IMR-90 (cell line): ENCODE measurements around the gene NFKB1. TPM values are rescaled to one million over a fixed set of nuclear protein-coding genes. Genes with fewer than 3 reads are reported as not detected.

Source experiments
- ATAC-seq: fragments of 200-7000 bp; cut with Tn5 transposase; 2 replicates; pipeline ENCODE4 v1.9.1; 2020; ENCODE audit warnings: low read depth, mild to moderate bottlenecking, moderate library complexity
- BruUV-seq: library from RNA; stranded (reverse); fragments of 400-500 nt; replicated peaks from 2 replicates; lab custom pipeline; 2021; lab: Mats Ljungman, UMichigan
- CTCF ChIA-PET: fragments of 300-600 bp; formaldehyde crosslinking; extraction: SDS; loops from one replicate; lab custom pipeline; 2021; ENCODE audit warnings: antibody characterized with exemption; lab: Yijun Ruan, JAX
- POLR2A ChIA-PET: fragments of 300-600 bp; sonication (Branson Sonifier 250); formaldehyde crosslinking; loops from one replicate; lab custom pipeline; 2022; ENCODE audit warnings: antibody characterized with exemption; ENCODE audit not compliant: unreplicated experiment; lab: Charles Lee
- DNase-seq: peaks from one replicate; pipeline ENCODE4 v3.0.0; 2013
- H2AFZ ChIP-seq: replicated peaks from 2 replicates; pipeline ENCODE3; 2013; ENCODE audit warnings: low read length, mild to moderate bottlenecking; ENCODE audit not compliant: poor library complexity
- H2AK5ac ChIP-seq: 2 replicates; pipeline ENCODE4 v1.6.1; 2013; ENCODE audit warnings: low read depth, low read length, inconsistent platforms
- H2AK9ac ChIP-seq: replicated peaks from 2 replicates; pipeline ENCODE3; 2013; ENCODE audit warnings: mild to moderate bottlenecking, low read depth, low read length, moderate library complexity; ENCODE audit not compliant: poor library complexity
- H2BK120ac ChIP-seq: 2 replicates; pipeline ENCODE4 v1.6.1; 2013; ENCODE audit warnings: low read depth, low read length, inconsistent platforms
- H2BK15ac ChIP-seq: 3 replicates; pipeline ENCODE4 v1.6.1; 2013; ENCODE audit warnings: low read depth, low read length, inconsistent platforms
- H2BK20ac ChIP-seq: 2 replicates; pipeline ENCODE4 v1.6.1; 2013; ENCODE audit warnings: low read depth, mild to moderate bottlenecking, inconsistent platforms, low read length, moderate library complexity
- H2BK5ac ChIP-seq: 2 replicates; pipeline ENCODE4 v1.6.1; 2013; ENCODE audit warnings: mild to moderate bottlenecking, low read depth, low read length, inconsistent platforms; ENCODE audit not compliant: poor library complexity, severe bottlenecking
- H3K14ac ChIP-seq: replicated peaks from 2 replicates; pipeline ENCODE4 v1.6.1; 2013; ENCODE audit warnings: low read depth, low read length, inconsistent platforms
- H3K18ac ChIP-seq: 2 replicates; pipeline ENCODE4 v1.6.1; 2013; ENCODE audit warnings: low read depth, low read length, control low read depth
- H3K23ac ChIP-seq: 2 replicates; pipeline ENCODE4 v1.6.1; 2013; ENCODE audit warnings: low read depth, low read length, inconsistent platforms
- H3K27ac ChIP-seq: 2 replicates; pipeline ENCODE4 v1.5.1; 2013; ENCODE audit warnings: mild to moderate bottlenecking, control low read depth, low read length; ENCODE audit not compliant: insufficient read depth
- H3K27me3 ChIP-seq: 2 replicates; pipeline ENCODE4 v1.6.1; 2013; ENCODE audit warnings: low read length; ENCODE audit not compliant: control insufficient read depth, insufficient read depth
- H3K36me3 ChIP-seq: 2 replicates; pipeline ENCODE4 v1.6.1; 2013; ENCODE audit warnings: low read length, mixed read lengths; ENCODE audit not compliant: control insufficient read depth, insufficient read depth
- H3K4ac ChIP-seq: 2 replicates; pipeline ENCODE4 v1.6.1; 2013; ENCODE audit warnings: low read depth, low read length, inconsistent platforms
- H3K4me1 ChIP-seq: 2 replicates; pipeline ENCODE4 v1.6.1; 2013; ENCODE audit warnings: low read length, mixed read lengths; ENCODE audit not compliant: control insufficient read depth, insufficient read depth
- H3K4me2 ChIP-seq: 2 replicates; pipeline ENCODE4 v1.6.1; 2013; ENCODE audit warnings: low read depth, mild to moderate bottlenecking, control low read depth, low read length, moderate library complexity
- H3K4me3 ChIP-seq: 2 replicates; pipeline ENCODE4 v1.5.1; 2013; ENCODE audit warnings: low read depth, mild to moderate bottlenecking, control low read depth, low read length, moderate library complexity; ENCODE audit not compliant: insufficient read depth
- H3K56ac ChIP-seq: 2 replicates; pipeline ENCODE4 v1.6.1; 2013; ENCODE audit warnings: low read length, inconsistent platforms; ENCODE audit not compliant: insufficient read depth; ENCODE audit errors: extremely low read depth
- H3K79me1 ChIP-seq, 2 experiments: 2 replicates each; pipeline ENCODE4 v1.6.1; 2013; ENCODE audit warnings: low read length in 2 of 2, inconsistent platforms in 1 of 2, low read depth in 1 of 2
- H3K9ac ChIP-seq: 2 replicates; pipeline ENCODE4 v1.6.1; 2013; ENCODE audit warnings: low read depth, low read length, control low read depth
- H3K9me1 ChIP-seq: 2 replicates; pipeline ENCODE4 v1.6.1; 2013; ENCODE audit warnings: low read length, inconsistent platforms; ENCODE audit not compliant: insufficient read depth
- H3K9me3 ChIP-seq: 2 replicates; pipeline ENCODE4 v1.6.1; 2013; ENCODE audit warnings: low read length; ENCODE audit not compliant: control insufficient read depth, insufficient read depth
- H4K20me1 ChIP-seq: 2 replicates; pipeline ENCODE4 v1.6.1; 2013; ENCODE audit warnings: low read length, inconsistent platforms; ENCODE audit not compliant: insufficient read depth
- H4K5ac ChIP-seq: 2 replicates; pipeline ENCODE4 v1.6.1; 2013; ENCODE audit warnings: mild to moderate bottlenecking, low read depth, low read length, control low read depth
- H4K8ac ChIP-seq, 2 experiments: 2 replicates each; pipeline ENCODE4 v1.6.1; 2013; ENCODE audit warnings: low read depth in 2 of 2, low read length in 2 of 2, control low read depth in 1 of 2, inconsistent platforms in 1 of 2
- H4K91ac ChIP-seq: 2 replicates; pipeline ENCODE4 v1.6.1; 2013; ENCODE audit warnings: low read depth, low read length, inconsistent platforms; ENCODE audit not compliant: insufficient read depth
- BHLHE40 ChIP-seq: fragments of 150-350 bp; IDR thresholded peaks from 2 replicates; pipeline ENCODE4 v1.6.1; 2016; ENCODE audit warnings: mild to moderate bottlenecking, low read depth, low read length
- CEBPB ChIP-seq: IDR thresholded peaks from 2 replicates; pipeline ENCODE4 v1.6.1; 2012; ENCODE audit warnings: low read depth, low read length, improper control_type of control experiment
- CHD1 ChIP-seq: IDR thresholded peaks from 2 replicates; pipeline ENCODE4 v1.6.1; 2012; ENCODE audit warnings: low read depth, low read length, improper control_type of control experiment
- CTCF ChIP-seq: conservative IDR thresholded peaks from 2 replicates; pipeline ENCODE4 v1.5.1; 2012; ENCODE audit warnings: mild to moderate bottlenecking, low read depth, low read length, improper control_type of control experiment
- ELK1 ChIP-seq: fragments of 150-350 bp; IDR thresholded peaks from 2 replicates; pipeline ENCODE4 v1.6.1; 2016; ENCODE audit warnings: low read depth, mild to moderate bottlenecking, low read length, moderate library complexity, borderline replicate concordance
- FOS ChIP-seq: fragments of 150-350 bp; IDR thresholded peaks from 2 replicates; pipeline ENCODE4 v1.6.1; 2016; ENCODE audit warnings: low read depth, low read length
- MAFK ChIP-seq: IDR thresholded peaks from 2 replicates; pipeline ENCODE4 v1.6.1; 2012; ENCODE audit warnings: low read depth, low read length, improper control_type of control experiment
- MXI1 ChIP-seq: IDR thresholded peaks from 2 replicates; pipeline ENCODE4 v1.6.1; 2012; ENCODE audit warnings: low read depth, mild to moderate bottlenecking, low read length, moderate library complexity, borderline replicate concordance
- NFE2L2 ChIP-seq: fragments of 150-350 bp; IDR thresholded peaks from 2 replicates; pipeline ENCODE4 v1.6.1; 2016; ENCODE audit warnings: low read depth, mild to moderate bottlenecking, low read length
- POLR2A ChIP-seq: IDR thresholded peaks from 2 replicates; pipeline ENCODE4 v1.6.1; 2012; ENCODE audit warnings: mild to moderate bottlenecking, low read depth, low read length
- RAD21 ChIP-seq: IDR thresholded peaks from 2 replicates; pipeline ENCODE4 v1.6.1; 2012; ENCODE audit warnings: low read length, improper control_type of control experiment
- RCOR1 ChIP-seq: IDR thresholded peaks from 2 replicates; pipeline ENCODE4 v1.6.1; 2012; ENCODE audit warnings: mild to moderate bottlenecking, low read length, improper control_type of control experiment; ENCODE audit not compliant: insufficient replicate concordance
- RFX5 ChIP-seq: IDR thresholded peaks from 2 replicates; pipeline ENCODE4 v1.8.0; 2012; ENCODE audit warnings: low read depth, mild to moderate bottlenecking, low read length, moderate library complexity
- SMC3 ChIP-seq: fragments of 150-350 bp; IDR thresholded peaks from 2 replicates; pipeline ENCODE4 v1.6.1; 2016; ENCODE audit warnings: low read depth, mild to moderate bottlenecking, antibody characterized with exemption, low read length, moderate library complexity
- USF2 ChIP-seq: fragments of 150-350 bp; IDR thresholded peaks from 2 replicates; pipeline ENCODE4 v1.6.1; 2017; ENCODE audit warnings: mild to moderate bottlenecking, antibody characterized with exemption, low read length, low read depth
- WGBS, 2 experiments: methylation state at CpG; one replicate each; pipeline versions ENCODE4 v1.1.5 to v1.1.7; 2013; ENCODE audit warnings: missing lambda C conversion rate in 2 of 2; ENCODE audit not compliant: insufficient read length in 1 of 2; ENCODE audit errors: extremely low coverage in 2 of 2; 5-methylcytosine and 5-hydroxymethylcytosine counted together
- dilution Hi-C: fragments of 300-500 bp; cut with HindIII; formaldehyde crosslinking; loops from one replicate; pipeline ENCODE4 v1.14.3; 2018; ENCODE audit warnings: low sequenced_read_pairs; ENCODE audit not compliant: unreplicated experiment
- in situ Hi-C: fragments of 300-500 bp; cut with MboI; formaldehyde crosslinking; loops from 3 replicates; pipeline ENCODE4 v1.14.3; 2019; ENCODE audit warnings: low sequenced_read_pairs, inconsistent platforms, mixed read lengths
- intact Hi-C: fragments of 100-400 bp; cut with micrococcal nuclease; formaldehyde crosslinking; loops from 2 replicates; pipeline ENCODE4 v1.10.0; 2022
- polyA plus RNA-seq, 3 experiments: library from polyadenylated mRNA; depleted of rRNA; stranded (reverse); fragments of >200 nt; gene quantifications; 2 replicates each; pipeline ENCODE4 v1.2.3, GENCODE V29; 2012; ENCODE audit warnings: low replicate concordance in 1 of 3
- total RNA-seq: library from RNA; depleted of rRNA; stranded (reverse); fragments of >200 nt; gene quantifications from 2 replicates; pipeline ENCODE4 v1.2.3, GENCODE V29; 2012

The NFKB1 gene
- total and polyA plus RNA-seq, 2 of the 4 experiments (the other 2 are of a cell fraction), result 19.8 to 24.6 TPM

- Histone ChIP-seq H3K18ac (no peak overlapping the region), H3K4me3 (no peak overlapping the region), H3K9me3 (no peaks in the 10 kb centered on the region), H2AK5ac (no peak overlapping the region), H2AK9ac (no peak overlapping the region), H3K14ac (no peak overlapping the region), H3K4ac (no peak overlapping the region), H4K8ac (no peak overlapping the region), H3K23ac (no peak overlapping the region), H3K36me3 (peaks cover 17% of the 10 kb centered on the region), H2BK15ac (no peak overlapping the region), H2BK5ac (no peak overlapping the region), H2BK120ac (no peak overlapping the region), H2BK20ac (no peak overlapping the region), H3K27ac (no peak overlapping the region), H3K27me3 (no peaks in the 10 kb centered on the region), H3K9ac (no peak overlapping the region), H3K79me1 (no peaks in the 10 kb centered on the region), H3K4me1 (peaks cover 2% of the 10 kb centered on the region; the same call in 1 of the 2 replicates), H4K20me1 (no peaks in the 10 kb centered on the region), H4K5ac (no peak overlapping the region), H2AFZ (no peak overlapping the region), H3K56ac (no peak overlapping the region), H3K9me1 (0 out of 2 replicates have a peak, but pooled peaks cover 2% of the 10 kb centered on the region), H4K91ac (no peak overlapping the region), H3K4me2 (no peak overlapping the region)
- dilution Hi-C loops (no loop called here), in situ Hi-C loops (no loop called here), intact Hi-C loops (loop anchor here (10.0 kb wide), 1 partner anchor 285 kb away; the partner anchor contains the start of gene SLC39A8)
- ChIA-PET POLR2A (interaction anchor here (0.5 kb wide), 1 partner anchor 131 kb away, joined by 5 read pairs; the partner anchor contains the start of gene MANBA), CTCF (no interaction called here)
- no peak for ATAC-seq
- no TSS peak for BruUV-seq
- TF ChIP-seq RFX5, result no peak
- no peak for TF ChIP-seq MXI1
- no peak for TF ChIP-seq RCOR1
- no peak for TF ChIP-seq CHD1
- TF ChIP-seq USF2, result no peak
- no peak for TF ChIP-seq CEBPB
- TF ChIP-seq FOS, result no peak
- no peak for TF ChIP-seq POLR2A
- no peak for TF ChIP-seq CTCF
- no peak for TF ChIP-seq NFE2L2
- no peak for TF ChIP-seq SMC3
- TF ChIP-seq BHLHE40, result no peak
- no peak for TF ChIP-seq MAFK
- TF ChIP-seq RAD21, result no peak
- TF ChIP-seq ELK1, result no peak
- WGBS, 2 experiments, result 60% methylated on average over 1 of the region's 13 CpGs; no CpG with 5 or more reads in 1 of the 2 experiments
- no peak for DNase-seq
Observed at GRCh38 chr4:102629673-102630072, 128.5 kb downstream of the NFKB1 start.
